ENCODE data around the gene MAPK1.
"Not testable (repeated sequence)": the region's sequence is repeated elsewhere in the genome, so short reads cannot be mapped to it uniquely, and the experiment has no call there.

Gene MAPK1

DNA sequence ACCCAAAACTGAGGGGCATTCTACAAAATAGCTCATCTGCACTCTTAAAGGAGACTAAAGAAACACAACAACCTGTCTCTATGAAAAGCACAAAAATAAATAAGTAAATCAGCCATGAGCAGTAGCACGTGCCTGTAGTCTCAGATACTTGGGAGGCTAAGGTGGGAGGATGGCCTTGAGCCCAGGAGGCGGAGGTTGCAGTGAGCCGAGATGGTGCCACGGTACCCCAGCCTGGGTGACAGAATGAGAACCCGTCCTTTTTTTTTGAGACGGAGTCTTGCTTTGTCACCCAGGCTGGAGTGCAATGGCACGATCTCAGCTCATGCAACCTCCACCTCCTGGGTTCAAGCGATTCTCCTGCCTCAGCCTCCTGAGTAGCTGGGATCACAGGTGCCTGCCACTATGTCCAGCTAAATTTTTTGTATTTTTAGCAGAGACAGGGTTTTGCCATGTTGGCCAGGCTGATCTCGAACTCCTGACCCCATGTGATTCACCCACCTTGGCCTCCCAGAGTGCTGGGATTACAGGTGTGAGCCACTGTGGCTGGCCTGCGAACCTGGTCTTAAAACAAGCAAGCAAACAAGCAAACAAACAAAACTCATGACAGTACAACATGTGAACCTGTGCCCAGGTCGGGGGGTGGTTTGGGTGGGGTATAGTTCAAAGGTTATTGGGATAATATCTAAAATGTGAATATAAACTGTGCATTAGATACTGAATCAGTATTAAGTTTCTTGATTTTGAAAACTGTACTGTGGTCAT is 76.4 kb downstream of the MAPK1 start:
- not testable (repeated sequence) for DNase-seq (ENCODE audit: low spot score)

DNA sequence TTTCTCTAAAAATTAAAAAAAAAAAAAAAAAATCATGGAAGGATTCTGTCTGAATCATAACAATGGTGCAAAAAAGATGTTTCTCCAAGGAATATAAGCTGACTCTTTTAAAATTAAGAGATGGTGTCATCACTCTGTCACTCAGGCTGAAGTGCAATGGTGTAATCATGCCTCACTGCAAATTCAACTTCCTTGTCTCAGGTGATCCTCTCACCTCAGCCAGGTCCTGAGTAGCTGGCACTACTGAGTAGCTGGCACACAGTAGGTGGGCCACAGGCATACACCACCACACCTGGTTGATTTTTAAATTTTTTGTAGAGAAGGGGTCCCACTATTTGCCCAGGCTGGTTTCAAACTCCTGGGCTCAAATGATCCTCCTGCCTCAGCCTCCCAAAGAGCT is 77.1 kb downstream of the MAPK1 start:
- DNase-seq (ENCODE audit: low spot score) = no peak

DNA sequence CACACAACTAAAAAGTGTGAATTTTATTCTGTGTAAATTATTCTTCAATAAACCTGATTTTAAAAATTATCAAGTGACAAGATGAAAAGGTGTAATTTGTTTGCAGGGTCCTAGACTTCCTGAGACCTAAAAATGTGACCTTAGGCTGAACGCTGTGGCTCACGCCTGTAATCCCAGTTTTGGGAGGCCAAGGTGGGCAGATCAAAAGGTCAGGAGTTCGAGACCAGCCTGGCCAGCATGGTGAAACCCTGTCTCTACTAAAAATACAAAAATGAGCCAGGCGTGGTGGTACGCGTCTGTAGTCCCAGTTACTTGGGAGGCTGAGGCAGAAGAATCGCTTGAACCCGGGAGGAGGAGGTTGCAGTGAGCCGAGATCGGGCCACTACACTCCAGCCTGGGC is 79.9 kb downstream of the MAPK1 start:
- not testable (repeated sequence) for DNase-seq (ENCODE audit: low spot score)

DNA sequence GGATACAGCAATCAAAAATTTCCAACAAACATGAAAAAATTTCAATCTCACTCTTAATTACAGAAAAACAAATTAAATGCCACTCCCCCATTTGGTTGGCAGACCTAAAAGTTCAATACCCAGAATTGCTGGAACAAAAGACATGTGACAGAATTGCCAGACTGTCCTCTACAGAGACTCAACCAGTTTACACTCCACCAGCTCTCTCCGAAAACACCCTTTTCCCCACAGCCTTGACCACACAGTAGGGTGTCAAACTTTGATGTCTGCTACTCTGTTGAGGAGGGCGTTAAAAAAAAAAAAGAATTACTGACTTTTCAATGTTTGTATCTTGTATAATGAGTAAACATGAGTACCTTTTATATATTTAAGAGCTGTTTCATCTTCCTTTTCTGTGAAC is 87.2 kb downstream of the MAPK1 start:
- no peak for DNase-seq (ENCODE audit: low spot score)

DNA sequence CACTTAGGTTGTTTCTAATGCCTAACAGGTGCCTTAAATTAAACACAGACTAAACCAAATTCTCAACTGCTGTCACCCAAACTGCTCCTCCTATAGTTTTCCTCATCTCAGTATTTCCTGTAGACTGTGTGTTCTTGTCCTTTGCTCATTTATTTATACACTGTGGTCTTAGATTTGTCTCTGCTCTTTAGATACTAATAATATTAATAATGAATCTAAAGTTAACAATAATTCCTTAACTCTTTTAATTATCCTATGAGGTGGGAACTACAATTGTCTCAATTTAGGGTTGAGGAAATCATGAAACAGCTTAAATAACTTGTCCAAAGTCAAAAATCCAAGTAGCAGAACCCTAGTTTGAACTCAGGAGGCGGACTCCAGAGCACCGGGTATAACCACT is 88.0 kb downstream of the MAPK1 start:
- DNase-seq (ENCODE audit: low spot score) = no peak

DNA sequence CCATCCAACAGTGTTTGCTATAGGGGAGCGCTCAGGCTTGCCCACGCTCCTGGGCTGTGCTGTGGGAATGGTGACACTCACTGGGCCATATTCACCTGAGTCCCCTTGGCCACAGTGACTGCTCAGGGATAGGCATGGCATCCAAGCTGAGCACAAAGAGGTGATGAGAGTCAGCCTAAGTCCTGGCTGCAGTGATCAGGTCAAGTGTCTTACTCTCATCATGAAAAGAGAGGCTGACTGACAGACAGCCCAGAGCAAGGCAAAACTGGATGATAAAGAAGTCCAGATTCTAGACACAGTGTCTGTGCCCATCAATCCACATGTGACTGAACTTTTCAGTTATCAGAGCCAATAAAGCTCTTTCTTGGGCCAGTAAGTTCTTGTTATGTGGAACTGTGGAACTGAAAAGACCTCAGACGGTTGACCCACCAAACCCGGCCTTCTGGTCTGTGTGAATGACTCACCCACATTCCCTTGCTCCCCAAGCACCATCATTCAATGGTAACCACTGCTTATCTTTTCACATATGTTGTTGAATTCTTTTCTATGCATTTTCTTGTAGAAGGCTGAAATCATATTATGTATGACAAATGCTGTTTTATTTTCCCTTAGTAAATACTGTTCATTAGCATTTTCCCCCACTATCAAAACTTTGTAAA is 88.6 kb downstream of the MAPK1 start:
- DNase-seq (ENCODE audit: low spot score) = no peak

DNA sequence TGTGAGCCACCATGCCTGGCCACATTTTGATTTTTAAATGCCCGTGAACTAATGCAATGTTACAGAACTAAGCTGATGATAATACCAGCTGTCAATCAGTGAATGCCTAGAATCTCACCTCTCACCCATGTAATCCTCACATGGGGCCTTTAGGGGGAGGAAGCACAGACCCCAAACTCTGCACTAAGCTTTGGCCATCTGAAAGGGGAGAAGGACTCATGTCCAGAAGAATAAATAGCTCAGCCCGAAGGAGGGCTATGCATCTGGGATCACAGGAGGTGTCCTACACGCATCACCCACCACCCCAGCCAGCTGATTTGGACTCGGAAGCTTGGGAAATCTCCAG is 95.8 kb downstream of the MAPK1 start:
- DNase-seq (ENCODE audit: low spot score) = no peak

DNA sequence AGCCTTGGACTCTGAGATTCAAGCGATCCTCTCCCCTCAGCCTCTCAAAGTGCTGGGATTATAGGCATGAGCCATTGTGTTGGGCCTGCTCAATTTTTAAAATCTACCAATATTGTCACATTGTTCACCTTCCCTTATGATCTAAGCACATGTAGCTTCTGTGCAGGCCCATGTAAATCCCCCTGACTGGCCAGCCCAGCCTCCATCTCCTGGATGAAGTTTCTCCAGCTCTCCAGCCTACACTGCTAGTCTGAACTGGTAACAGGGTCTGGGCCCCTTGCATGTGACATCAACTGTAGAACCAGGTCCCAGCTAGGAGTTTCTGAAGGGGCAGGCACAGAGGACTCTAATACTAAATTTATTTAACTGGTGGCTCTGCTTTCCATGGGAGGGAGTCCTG is 99.0 kb downstream of the MAPK1 start:
- DNase-seq (ENCODE audit: low spot score) = no peak

DNA sequence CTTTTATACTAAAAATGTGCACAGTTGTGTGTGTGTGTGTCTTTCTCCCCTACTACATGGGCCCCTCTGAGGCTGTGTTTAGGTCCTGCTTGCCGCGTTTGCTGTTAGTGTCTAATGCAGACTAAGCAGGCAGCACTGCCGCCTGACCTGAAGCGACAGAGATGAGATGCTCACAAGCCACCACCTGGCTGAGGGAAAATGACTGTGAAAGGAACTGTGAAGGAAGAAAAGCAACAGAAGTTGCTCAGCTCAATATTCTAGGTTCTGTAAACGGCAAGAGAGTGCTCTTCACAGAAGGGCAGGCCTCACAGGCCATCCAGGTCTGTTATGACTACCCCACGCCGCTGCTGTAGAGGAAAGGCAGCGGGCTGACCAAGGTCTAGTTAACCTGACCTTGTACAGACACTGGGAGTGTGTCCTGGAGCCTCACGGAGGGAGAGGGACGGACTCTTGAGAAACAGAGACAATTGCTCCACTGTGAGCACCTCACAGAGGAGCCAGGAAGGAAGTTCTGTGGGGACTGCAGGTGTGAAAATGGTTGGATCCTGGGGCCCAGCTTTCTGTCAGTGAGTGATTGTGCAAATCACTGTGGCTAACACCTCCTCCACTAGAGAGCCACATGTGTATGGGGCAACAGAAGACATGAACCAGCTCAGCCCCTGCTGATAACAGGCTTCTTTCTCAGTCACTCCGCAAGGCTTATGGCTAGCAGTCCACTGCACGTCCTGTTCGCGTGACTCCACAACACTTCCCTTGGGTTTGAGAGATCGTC is 100.6 kb downstream of the MAPK1 start:
- no peak for DNase-seq (ENCODE audit: low spot score)

DNA sequence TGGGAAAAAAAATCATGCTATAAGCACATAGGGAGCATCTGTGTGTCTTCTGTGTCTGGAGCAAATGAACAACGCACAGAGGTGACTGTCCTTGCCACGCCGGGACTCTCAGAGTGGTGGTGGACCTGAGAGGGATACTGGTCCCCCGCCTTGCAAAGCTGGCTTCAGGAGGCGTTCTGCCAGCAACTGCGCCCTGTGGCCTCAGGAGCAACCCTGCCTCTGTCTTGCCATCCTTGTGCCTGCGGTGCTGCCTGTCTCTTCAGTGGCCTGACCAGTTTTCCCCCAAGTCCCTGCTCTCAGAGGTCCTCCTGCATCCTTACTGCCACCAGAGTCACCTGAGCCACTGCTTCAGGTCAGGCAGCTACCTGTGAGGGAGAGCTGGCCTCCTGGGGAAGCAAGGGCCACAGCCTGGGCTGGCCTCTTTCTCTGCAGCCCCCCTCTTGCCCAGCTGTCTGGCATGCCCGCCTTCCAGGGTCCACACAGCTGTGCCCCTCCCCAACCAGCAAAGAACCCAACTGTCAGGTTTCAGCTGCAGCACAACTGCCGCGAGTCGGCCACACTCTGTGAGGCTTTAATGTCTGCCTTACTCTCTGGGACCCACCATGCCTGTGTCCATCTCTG is 101.4 kb downstream of the MAPK1 start:
- DNase-seq (ENCODE audit: low spot score) = no peak

DNA sequence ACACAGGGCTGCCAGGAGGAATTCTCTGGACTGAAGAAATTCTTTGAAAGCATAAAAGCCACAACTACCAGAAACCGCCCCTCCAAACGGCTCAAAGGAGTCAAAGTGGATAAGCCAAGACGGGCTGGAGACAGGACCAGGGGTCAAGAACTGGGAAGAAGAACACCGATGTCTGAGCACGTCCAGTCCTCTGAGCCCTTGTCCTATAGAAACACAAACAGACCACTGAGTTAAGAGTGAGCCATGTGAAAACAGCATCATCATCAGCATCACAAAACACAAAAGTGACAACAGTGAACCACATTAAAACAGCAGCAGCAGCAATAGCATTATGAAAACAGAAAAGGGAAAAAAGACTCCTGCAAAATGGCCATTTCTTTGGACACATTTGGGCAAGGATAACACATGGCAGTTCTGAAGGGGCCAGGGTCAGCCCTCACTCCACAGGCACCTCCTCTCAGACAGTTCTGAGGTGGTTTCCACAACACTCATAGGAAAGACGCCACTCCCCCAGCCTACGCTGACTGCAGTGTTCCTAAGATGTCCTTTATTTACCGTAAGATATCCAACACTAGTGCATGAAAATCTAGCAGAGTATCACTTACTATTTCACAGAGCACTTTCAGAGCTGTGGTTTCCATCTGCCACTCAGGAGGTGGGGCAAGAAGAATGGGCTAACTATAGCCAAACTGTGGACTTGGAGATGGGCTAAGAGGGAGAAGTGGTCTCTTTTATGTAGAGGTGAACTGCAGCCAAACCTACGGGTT is 103.2 kb downstream of the MAPK1 start:
- no peak for DNase-seq (ENCODE audit: low spot score)

DNA sequence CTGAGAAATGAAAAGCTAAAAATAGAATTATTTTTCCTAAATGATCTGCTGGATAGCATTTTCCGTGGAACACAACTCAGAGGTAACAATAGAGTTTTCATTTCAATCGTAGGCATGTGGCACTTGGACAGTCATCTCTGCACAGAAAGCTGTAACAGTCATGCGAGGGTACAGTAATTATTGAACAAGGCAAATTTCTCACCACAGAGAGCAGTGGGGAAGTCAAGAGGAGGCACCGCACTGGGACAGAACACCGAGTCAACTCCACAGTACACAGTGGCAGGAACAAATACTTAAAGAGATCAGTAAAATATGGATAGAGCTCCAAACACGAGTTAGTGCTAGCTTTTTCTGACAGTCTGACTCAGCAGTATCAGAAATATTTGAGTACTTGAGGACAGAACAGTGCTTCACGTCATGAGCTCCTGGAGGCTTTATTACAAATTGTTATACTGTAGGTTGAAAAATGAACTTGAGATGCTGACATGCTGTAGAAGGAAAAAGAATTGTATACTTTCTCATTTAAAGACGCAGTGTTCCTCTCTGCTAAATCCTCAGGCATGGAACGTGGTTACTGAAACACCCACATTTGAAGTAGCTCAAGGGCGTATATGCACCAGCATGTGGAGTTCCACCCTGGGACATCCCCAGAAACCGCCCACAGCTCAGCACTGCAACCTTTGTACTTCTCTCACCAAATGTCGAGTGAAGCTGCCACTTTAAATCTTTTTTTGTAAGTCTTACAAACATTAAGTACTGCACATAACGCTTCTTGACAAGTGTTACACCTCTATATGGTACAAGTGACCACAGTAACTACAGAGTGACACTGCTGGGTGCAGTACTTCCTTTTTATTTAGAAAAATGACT is 104.5 kb downstream of the MAPK1 start:
- no peak for DNase-seq (ENCODE audit: low spot score)

DNA sequence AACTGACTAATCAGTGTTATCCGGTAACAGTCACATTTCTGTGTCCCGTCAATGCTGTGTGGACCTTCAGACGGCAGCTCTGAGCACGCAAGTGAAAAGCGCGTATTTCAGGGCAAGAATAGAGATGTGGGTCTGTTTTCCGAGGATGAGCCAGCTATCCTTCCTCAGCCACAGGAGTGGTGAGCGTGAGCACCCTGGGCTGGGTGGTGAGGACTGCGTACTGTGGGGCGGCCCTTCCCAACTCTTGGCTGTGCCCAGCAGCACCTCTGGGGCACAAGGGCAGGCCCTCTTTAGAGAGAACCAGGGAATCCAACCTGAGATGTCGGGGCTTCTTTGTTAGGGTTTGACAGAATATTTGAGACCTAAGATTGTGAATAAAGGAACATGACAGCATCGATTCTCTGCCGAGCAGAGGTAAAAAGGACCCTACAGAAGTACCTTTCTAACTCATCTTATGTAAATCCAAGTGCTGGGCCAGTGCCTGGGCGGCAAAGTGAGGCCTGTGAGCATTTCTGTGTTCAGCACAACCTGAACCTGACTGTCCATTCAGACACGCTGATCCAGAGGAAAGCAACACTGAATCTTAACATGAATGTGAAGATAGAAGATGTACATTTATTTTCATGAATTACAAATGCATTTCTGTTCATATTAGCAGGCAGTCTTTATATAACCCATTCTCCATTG is 105.3 kb downstream of the MAPK1 start:
- DNase-seq (ENCODE audit: low spot score) = no peak

DNA sequence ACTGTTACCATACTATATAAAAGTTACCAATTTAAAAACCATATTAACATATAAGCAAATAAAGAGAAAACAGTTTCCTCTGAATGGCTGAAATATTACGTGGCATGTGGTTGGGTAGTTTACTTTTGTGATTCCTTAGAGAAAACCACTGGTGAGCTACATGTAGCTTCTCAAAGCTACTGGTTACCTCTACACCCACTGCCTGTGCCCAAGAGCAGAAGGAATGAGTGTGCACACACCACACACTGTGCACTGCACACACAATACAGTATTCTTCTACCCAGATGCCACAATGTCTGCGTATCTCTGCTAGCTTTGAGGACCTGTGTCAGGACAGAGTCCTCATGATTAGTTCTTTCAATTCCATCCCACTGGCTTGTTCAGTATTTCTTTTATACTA is 106.4 kb downstream of the MAPK1 start:
- DNase-seq (ENCODE audit: low spot score) = no peak

DNA sequence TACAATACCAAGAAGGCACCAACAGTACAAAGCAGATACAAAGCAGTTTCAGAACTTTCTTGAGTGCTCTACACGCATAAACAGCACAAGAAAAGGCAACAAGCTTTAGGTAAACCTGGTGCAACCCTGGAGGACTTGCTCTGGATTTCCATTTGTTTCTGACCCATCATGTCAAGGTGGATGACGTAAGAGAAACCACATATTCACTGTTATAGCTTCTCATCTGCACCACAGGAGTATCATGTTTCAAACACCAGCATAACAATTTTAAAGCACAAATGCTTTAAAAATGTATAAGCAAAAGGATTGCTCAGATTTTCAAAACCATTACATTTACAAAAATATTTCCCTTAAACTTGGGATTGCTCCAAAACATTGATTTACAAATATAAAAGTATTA is 106.8 kb downstream of the MAPK1 start:
- no peak for DNase-seq (ENCODE audit: low spot score)

DNA sequence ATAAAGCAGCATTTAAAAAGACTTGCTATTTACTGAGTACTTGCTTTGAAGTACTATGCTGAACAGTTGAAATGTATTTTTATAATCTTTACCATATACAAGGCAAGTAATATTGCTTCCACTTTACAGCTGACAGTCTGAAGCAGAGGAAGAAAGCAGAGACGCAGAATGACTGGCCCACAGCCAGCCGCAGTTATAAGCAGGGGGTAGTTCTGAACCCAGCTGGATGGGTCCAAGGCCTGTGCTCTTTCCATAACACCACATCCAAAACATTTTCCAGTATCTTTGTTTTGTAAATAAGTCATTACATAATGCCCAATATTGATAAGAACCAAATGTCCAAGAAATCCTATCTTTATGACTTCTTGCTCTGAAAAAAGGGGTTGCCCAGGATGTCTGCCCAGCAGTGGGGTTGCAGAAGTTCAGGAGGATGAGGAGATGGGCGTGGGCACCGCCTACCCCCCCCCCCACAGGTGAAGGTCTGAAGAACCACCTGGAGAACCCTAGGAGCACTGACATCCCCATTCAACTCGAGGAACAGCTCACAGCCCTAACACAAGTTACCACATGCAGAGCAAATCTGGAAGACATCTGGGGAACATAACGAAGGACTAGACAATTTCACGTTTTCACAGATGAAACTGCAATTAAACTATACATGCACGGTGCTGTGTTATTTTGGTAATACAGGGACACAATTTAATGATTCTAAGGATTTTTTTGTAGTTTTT is 107.6 kb downstream of the MAPK1 start:
- no peak for DNase-seq (ENCODE audit: low spot score)

DNA sequence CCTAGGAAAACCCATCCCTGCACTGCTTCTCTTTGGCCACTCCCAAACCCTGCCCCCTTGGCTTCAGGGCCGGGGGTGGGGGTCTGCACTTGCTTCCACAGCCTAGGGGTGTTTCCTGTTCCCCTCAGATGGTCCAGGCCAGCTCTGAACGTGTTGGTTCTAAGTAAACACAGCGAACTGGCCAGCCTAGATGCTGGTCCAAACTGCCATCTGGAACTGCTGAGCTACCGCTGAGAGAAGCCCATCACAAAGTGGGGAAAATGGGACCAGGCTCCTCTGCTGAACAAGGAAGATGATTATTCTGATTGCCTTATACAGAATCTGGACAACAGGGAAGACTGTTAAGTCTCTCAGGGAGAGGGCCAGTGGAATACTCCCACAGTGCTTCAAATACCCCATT is 108.4 kb downstream of the MAPK1 start:
- no peak for DNase-seq (ENCODE audit: low spot score)

DNA sequence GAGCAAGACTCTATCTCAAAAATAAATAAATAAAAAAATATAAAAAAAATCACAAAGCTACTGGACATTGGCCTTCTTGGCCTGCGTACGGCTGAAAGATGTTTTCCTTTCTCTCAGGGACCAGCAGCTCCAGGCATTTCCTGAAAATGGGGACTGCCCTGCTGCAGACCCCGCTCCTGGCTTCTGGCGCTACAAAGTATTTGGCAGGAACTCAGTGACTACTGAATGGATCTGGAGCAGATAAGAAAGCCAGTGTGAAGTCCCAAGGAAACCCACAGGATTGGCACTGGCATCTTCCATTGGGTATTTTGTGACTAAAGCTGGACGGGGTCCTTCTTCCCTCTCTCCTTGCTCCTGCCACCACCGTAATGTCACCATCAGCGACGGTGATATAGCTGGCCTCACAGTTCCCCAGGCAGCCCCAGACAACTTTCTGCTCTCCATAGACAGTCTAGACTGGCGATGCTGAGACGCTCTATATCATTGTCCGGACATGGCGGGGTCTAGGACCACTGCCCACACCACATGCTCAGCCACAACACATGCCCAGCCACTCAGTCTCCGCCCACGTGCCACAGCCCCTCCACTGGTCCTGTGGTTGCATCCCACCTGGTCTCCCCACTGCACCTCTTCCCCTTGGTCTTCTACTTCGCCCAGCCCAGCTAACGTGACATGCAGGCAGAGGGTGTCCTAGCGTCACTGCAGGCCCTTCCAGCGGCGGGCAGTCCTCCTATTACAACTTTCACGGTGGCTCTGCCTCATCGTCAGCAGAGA is 109.2 kb downstream of the MAPK1 start:
- DNase-seq (ENCODE audit: low spot score) = no peak

DNA sequence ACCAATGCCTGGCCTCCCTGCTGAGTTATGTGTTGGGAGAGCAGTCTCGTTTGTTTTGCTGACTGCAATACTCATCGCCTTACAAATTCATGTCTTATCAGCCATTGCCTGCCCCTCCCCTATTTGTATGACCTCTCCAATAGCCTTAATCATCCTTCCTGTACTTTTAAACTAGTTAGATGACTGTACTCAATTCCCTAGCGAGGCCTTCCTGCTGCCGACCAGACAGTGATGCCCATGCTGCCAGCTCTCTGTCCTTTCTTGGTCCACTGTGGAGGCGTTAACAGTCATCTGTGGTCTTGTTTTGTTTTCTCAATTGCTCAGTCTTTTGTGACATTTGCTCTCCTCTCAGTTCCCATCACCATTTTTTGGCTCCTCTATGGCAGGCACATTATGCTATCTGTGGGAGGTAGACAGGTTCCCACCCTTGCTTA is 111.6 kb downstream of the MAPK1 start:
- no peak for DNase-seq (ENCODE audit: low spot score)
